GM12892 (cell line): Measurements from ENCODE around the gene MICAL3.

Experiments
- POLR2A ChIP-seq: IDR thresholded peaks from 2 replicates; pipeline ENCODE4 v1.6.1; 2011; ENCODE audit warnings: low read depth, low read length, control low read depth
- POLR2AphosphoS5 ChIP-seq: IDR thresholded peaks from 2 replicates; pipeline ENCODE4 v1.6.1; 2011; ENCODE audit warnings: low read depth, low read length, control low read depth
- TAF1 ChIP-seq: IDR thresholded peaks from 2 replicates; pipeline ENCODE4 v1.6.1; 2011; ENCODE audit warnings: low read depth, mild to moderate bottlenecking, control low read depth, low read length, borderline replicate concordance

GRCh38 chr22:17920145-17920605 lies 104.2 kb downstream of the MICAL3 start:
- TF ChIP-seq TAF1, result no peak
- TF ChIP-seq POLR2A, result no peak
- TF ChIP-seq POLR2AphosphoS5, result no peak
